GM12873 (cell line): ENCODE data around the gene UBASH3B.

ENCODE experiments used
- CTCF ChIP-seq: IDR thresholded peaks from 2 replicates; pipeline ENCODE4 v1.5.1; 2012; ENCODE audit warnings: low read depth, mild to moderate bottlenecking, moderate library complexity, low read length, control low read depth; ENCODE audit not compliant: insufficient read depth; ENCODE audit errors: missing control alignments

UBASH3B gene

GRCh38 chr11:122754553-122755322 is 99.2 kb downstream of the UBASH3B start:
- TF ChIP-seq CTCF = peak; percentile 74

GRCh38 chr11:122755409-122755808 is 99.9 kb downstream of the UBASH3B start:
- TF ChIP-seq CTCF = no peak

GRCh38 chr11:122755941-122756340 is 100.4 kb downstream of the UBASH3B start:
- no peak for TF ChIP-seq CTCF

- peak; percentile 64 for TF ChIP-seq CTCF
Measured at GRCh38 chr11:122756417-122756816, 100.9 kb downstream of the UBASH3B start.

- no peak for TF ChIP-seq CTCF
Measured at GRCh38 chr11:122757201-122757600, 101.7 kb downstream of the UBASH3B start.

- no peak for TF ChIP-seq CTCF
Measured at GRCh38 chr11:122758339-122758738, 102.8 kb downstream of the UBASH3B start.

GRCh38 chr11:122758974-122759373 is 103.5 kb downstream of the UBASH3B start:
- no peak for TF ChIP-seq CTCF
